IMR-90 (cell line): ENCODE measurements around the gene ZNF581. TPM values are rescaled to one million over a fixed set of nuclear protein-coding genes. Genes with fewer than 3 reads are reported as not detected.

ENCODE experiments used
- ATAC-seq: fragments of 200-7000 bp; cut with Tn5 transposase; 2 replicates; pipeline ENCODE4 v1.9.1; 2020; ENCODE audit warnings: low read depth, mild to moderate bottlenecking, moderate library complexity
- BruUV-seq: library from RNA; stranded (reverse); fragments of 400-500 nt; replicated peaks from 2 replicates; lab custom pipeline; 2021; lab: Mats Ljungman, UMichigan
- CTCF ChIA-PET: fragments of 300-600 bp; formaldehyde crosslinking; extraction: SDS; loops from one replicate; lab custom pipeline; 2021; ENCODE audit warnings: antibody characterized with exemption; lab: Yijun Ruan, JAX
- POLR2A ChIA-PET: fragments of 300-600 bp; sonication (Branson Sonifier 250); formaldehyde crosslinking; loops from one replicate; lab custom pipeline; 2022; ENCODE audit warnings: antibody characterized with exemption; ENCODE audit not compliant: unreplicated experiment; lab: Charles Lee
- DNase-seq: peaks from one replicate; pipeline ENCODE4 v3.0.0; 2013
- H2AFZ ChIP-seq: replicated peaks from 2 replicates; pipeline ENCODE3; 2013; ENCODE audit warnings: low read length, mild to moderate bottlenecking; ENCODE audit not compliant: poor library complexity
- H2AK5ac ChIP-seq: 2 replicates; pipeline ENCODE4 v1.6.1; 2013; ENCODE audit warnings: low read depth, low read length, inconsistent platforms
- H2AK9ac ChIP-seq: replicated peaks from 2 replicates; pipeline ENCODE3; 2013; ENCODE audit warnings: mild to moderate bottlenecking, low read depth, low read length, moderate library complexity; ENCODE audit not compliant: poor library complexity
- H2BK120ac ChIP-seq: 2 replicates; pipeline ENCODE4 v1.6.1; 2013; ENCODE audit warnings: low read depth, low read length, inconsistent platforms
- H2BK15ac ChIP-seq: 3 replicates; pipeline ENCODE4 v1.6.1; 2013; ENCODE audit warnings: low read depth, low read length, inconsistent platforms
- H2BK20ac ChIP-seq: 2 replicates; pipeline ENCODE4 v1.6.1; 2013; ENCODE audit warnings: low read depth, mild to moderate bottlenecking, inconsistent platforms, low read length, moderate library complexity
- H2BK5ac ChIP-seq: 2 replicates; pipeline ENCODE4 v1.6.1; 2013; ENCODE audit warnings: mild to moderate bottlenecking, low read depth, low read length, inconsistent platforms; ENCODE audit not compliant: poor library complexity, severe bottlenecking
- H3K14ac ChIP-seq: replicated peaks from 2 replicates; pipeline ENCODE4 v1.6.1; 2013; ENCODE audit warnings: low read depth, low read length, inconsistent platforms
- H3K18ac ChIP-seq: 2 replicates; pipeline ENCODE4 v1.6.1; 2013; ENCODE audit warnings: low read depth, low read length, control low read depth
- H3K23ac ChIP-seq: 2 replicates; pipeline ENCODE4 v1.6.1; 2013; ENCODE audit warnings: low read depth, low read length, inconsistent platforms
- H3K27ac ChIP-seq: 2 replicates; pipeline ENCODE4 v1.5.1; 2013; ENCODE audit warnings: mild to moderate bottlenecking, control low read depth, low read length; ENCODE audit not compliant: insufficient read depth
- H3K27me3 ChIP-seq: 2 replicates; pipeline ENCODE4 v1.6.1; 2013; ENCODE audit warnings: low read length; ENCODE audit not compliant: control insufficient read depth, insufficient read depth
- H3K36me3 ChIP-seq: 2 replicates; pipeline ENCODE4 v1.6.1; 2013; ENCODE audit warnings: low read length, mixed read lengths; ENCODE audit not compliant: control insufficient read depth, insufficient read depth
- H3K4ac ChIP-seq: 2 replicates; pipeline ENCODE4 v1.6.1; 2013; ENCODE audit warnings: low read depth, low read length, inconsistent platforms
- H3K4me1 ChIP-seq: 2 replicates; pipeline ENCODE4 v1.6.1; 2013; ENCODE audit warnings: low read length, mixed read lengths; ENCODE audit not compliant: control insufficient read depth, insufficient read depth
- H3K4me2 ChIP-seq: 2 replicates; pipeline ENCODE4 v1.6.1; 2013; ENCODE audit warnings: low read depth, mild to moderate bottlenecking, control low read depth, low read length, moderate library complexity
- H3K4me3 ChIP-seq: 2 replicates; pipeline ENCODE4 v1.5.1; 2013; ENCODE audit warnings: low read depth, mild to moderate bottlenecking, control low read depth, low read length, moderate library complexity; ENCODE audit not compliant: insufficient read depth
- H3K56ac ChIP-seq: 2 replicates; pipeline ENCODE4 v1.6.1; 2013; ENCODE audit warnings: low read length, inconsistent platforms; ENCODE audit not compliant: insufficient read depth; ENCODE audit errors: extremely low read depth
- H3K79me1 ChIP-seq, 2 experiments: 2 replicates each; pipeline ENCODE4 v1.6.1; 2013; ENCODE audit warnings: low read length in 2 of 2, inconsistent platforms in 1 of 2, low read depth in 1 of 2
- H3K9ac ChIP-seq: 2 replicates; pipeline ENCODE4 v1.6.1; 2013; ENCODE audit warnings: low read depth, low read length, control low read depth
- H3K9me1 ChIP-seq: 2 replicates; pipeline ENCODE4 v1.6.1; 2013; ENCODE audit warnings: low read length, inconsistent platforms; ENCODE audit not compliant: insufficient read depth
- H3K9me3 ChIP-seq: 2 replicates; pipeline ENCODE4 v1.6.1; 2013; ENCODE audit warnings: low read length; ENCODE audit not compliant: control insufficient read depth, insufficient read depth
- H4K20me1 ChIP-seq: 2 replicates; pipeline ENCODE4 v1.6.1; 2013; ENCODE audit warnings: low read length, inconsistent platforms; ENCODE audit not compliant: insufficient read depth
- H4K5ac ChIP-seq: 2 replicates; pipeline ENCODE4 v1.6.1; 2013; ENCODE audit warnings: mild to moderate bottlenecking, low read depth, low read length, control low read depth
- H4K8ac ChIP-seq, 2 experiments: 2 replicates each; pipeline ENCODE4 v1.6.1; 2013; ENCODE audit warnings: low read depth in 2 of 2, low read length in 2 of 2, control low read depth in 1 of 2, inconsistent platforms in 1 of 2
- H4K91ac ChIP-seq: 2 replicates; pipeline ENCODE4 v1.6.1; 2013; ENCODE audit warnings: low read depth, low read length, inconsistent platforms; ENCODE audit not compliant: insufficient read depth
- BHLHE40 ChIP-seq: fragments of 150-350 bp; IDR thresholded peaks from 2 replicates; pipeline ENCODE4 v1.6.1; 2016; ENCODE audit warnings: mild to moderate bottlenecking, low read depth, low read length
- CEBPB ChIP-seq: IDR thresholded peaks from 2 replicates; pipeline ENCODE4 v1.6.1; 2012; ENCODE audit warnings: low read depth, low read length, improper control_type of control experiment
- CHD1 ChIP-seq: IDR thresholded peaks from 2 replicates; pipeline ENCODE4 v1.6.1; 2012; ENCODE audit warnings: low read depth, low read length, improper control_type of control experiment
- FOS ChIP-seq: fragments of 150-350 bp; IDR thresholded peaks from 2 replicates; pipeline ENCODE4 v1.6.1; 2016; ENCODE audit warnings: low read depth, low read length
- MAFK ChIP-seq: IDR thresholded peaks from 2 replicates; pipeline ENCODE4 v1.6.1; 2012; ENCODE audit warnings: low read depth, low read length, improper control_type of control experiment
- MAZ ChIP-seq: IDR thresholded peaks from 2 replicates; pipeline ENCODE4 v1.6.1; 2012; ENCODE audit warnings: low read depth, mild to moderate bottlenecking, low read length, improper control_type of control experiment, moderate library complexity, borderline replicate concordance
- MXI1 ChIP-seq: IDR thresholded peaks from 2 replicates; pipeline ENCODE4 v1.6.1; 2012; ENCODE audit warnings: low read depth, mild to moderate bottlenecking, low read length, moderate library complexity, borderline replicate concordance
- NFE2L2 ChIP-seq: fragments of 150-350 bp; IDR thresholded peaks from 2 replicates; pipeline ENCODE4 v1.6.1; 2016; ENCODE audit warnings: low read depth, mild to moderate bottlenecking, low read length
- POLR2A ChIP-seq: IDR thresholded peaks from 2 replicates; pipeline ENCODE4 v1.6.1; 2012; ENCODE audit warnings: mild to moderate bottlenecking, low read depth, low read length
- RAD21 ChIP-seq: IDR thresholded peaks from 2 replicates; pipeline ENCODE4 v1.6.1; 2012; ENCODE audit warnings: low read length, improper control_type of control experiment
- RCOR1 ChIP-seq: IDR thresholded peaks from 2 replicates; pipeline ENCODE4 v1.6.1; 2012; ENCODE audit warnings: mild to moderate bottlenecking, low read length, improper control_type of control experiment; ENCODE audit not compliant: insufficient replicate concordance
- RFX5 ChIP-seq: IDR thresholded peaks from 2 replicates; pipeline ENCODE4 v1.8.0; 2012; ENCODE audit warnings: low read depth, mild to moderate bottlenecking, low read length, moderate library complexity
- SMC3 ChIP-seq: fragments of 150-350 bp; IDR thresholded peaks from 2 replicates; pipeline ENCODE4 v1.6.1; 2016; ENCODE audit warnings: low read depth, mild to moderate bottlenecking, antibody characterized with exemption, low read length, moderate library complexity
- WGBS, 2 experiments: methylation state at CpG; one replicate each; pipeline versions ENCODE4 v1.1.5 to v1.1.7; 2013; ENCODE audit warnings: missing lambda C conversion rate in 2 of 2; ENCODE audit not compliant: insufficient read length in 1 of 2; ENCODE audit errors: extremely low coverage in 2 of 2; 5-methylcytosine and 5-hydroxymethylcytosine counted together
- dilution Hi-C: fragments of 300-500 bp; cut with HindIII; formaldehyde crosslinking; loops from one replicate; pipeline ENCODE4 v1.14.3; 2018; ENCODE audit warnings: low sequenced_read_pairs; ENCODE audit not compliant: unreplicated experiment
- in situ Hi-C: fragments of 300-500 bp; cut with MboI; formaldehyde crosslinking; loops from 3 replicates; pipeline ENCODE4 v1.14.3; 2019; ENCODE audit warnings: low sequenced_read_pairs, inconsistent platforms, mixed read lengths
- intact Hi-C: fragments of 100-400 bp; cut with micrococcal nuclease; formaldehyde crosslinking; loops from 2 replicates; pipeline ENCODE4 v1.10.0; 2022
- polyA plus RNA-seq, 3 experiments: library from polyadenylated mRNA; depleted of rRNA; stranded (reverse); fragments of >200 nt; gene quantifications; 2 replicates each; pipeline ENCODE4 v1.2.3, GENCODE V29; 2012; ENCODE audit warnings: low replicate concordance in 1 of 3
- total RNA-seq: library from RNA; depleted of rRNA; stranded (reverse); fragments of >200 nt; gene quantifications from 2 replicates; pipeline ENCODE4 v1.2.3, GENCODE V29; 2012
- TF ChIP-seq, protein P1 (sequence below): fragments of 150-350 bp; IDR thresholded peaks from 2 replicates; pipeline ENCODE4 v1.6.1; 2017; ENCODE audit warnings: mild to moderate bottlenecking, antibody characterized with exemption, low read length, low read depth
- TF ChIP-seq, protein P2 (sequence below): fragments of 150-350 bp; IDR thresholded peaks from 2 replicates; pipeline ENCODE4 v1.6.1; 2016; ENCODE audit warnings: low read depth, mild to moderate bottlenecking, low read length, moderate library complexity, borderline replicate concordance
- TF ChIP-seq, protein P3 (sequence below): conservative IDR thresholded peaks from 2 replicates; pipeline ENCODE4 v1.5.1; 2012; ENCODE audit warnings: mild to moderate bottlenecking, low read depth, low read length, improper control_type of control experiment

ZNF581 gene
- total and polyA plus RNA-seq, 2 of the 4 experiments (the other 2 are of a cell fraction) = 9.7 to 21.9 TPM

DNA sequence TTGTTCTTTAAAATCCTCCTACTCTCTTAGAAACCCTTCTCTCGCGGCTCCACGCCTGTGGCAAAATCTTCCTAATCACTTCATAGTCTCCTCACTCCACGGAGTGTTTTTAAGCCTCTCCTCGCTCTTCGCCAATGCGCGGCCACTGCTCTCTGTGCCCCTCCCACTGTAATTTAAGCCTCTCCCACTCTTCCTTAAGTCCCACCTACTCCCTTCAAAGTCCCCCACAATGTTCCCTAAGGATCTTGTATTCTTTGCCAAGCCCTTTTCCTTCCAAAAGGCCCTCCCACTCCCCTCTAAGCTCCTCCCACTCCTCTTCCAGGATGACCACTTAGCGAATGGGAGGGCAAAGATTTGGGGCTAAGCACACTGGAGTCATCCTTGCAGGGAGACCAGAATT is 45.4 kb upstream of the ZNF581 start:
- peaks cover 16 to 36% of the 10 kb centered on the region in 2 experiments for H3K79me1 ChIP-seq
- no peaks in the 10 kb centered on the region for H4K20me1 ChIP-seq
- H3K27me3 ChIP-seq = no peaks in the 10 kb centered on the region
- H2BK5ac ChIP-seq = no peak overlapping the region
- dilution Hi-C loops = no loop called here
- no peak overlapping the region for H2BK15ac ChIP-seq
- no peak overlapping the region for H4K91ac ChIP-seq
- no peak overlapping the region for H3K14ac ChIP-seq
- H3K9ac ChIP-seq = no peak overlapping the region
- H2AK9ac ChIP-seq = no peak overlapping the region
- TF ChIP-seq CHD1 (no peak), MAFK (no peak), SMC3 (no peak), RAD21 (no peak), FOS (no peak), POLR2A (no peak), NFE2L2 (no peak), CEBPB (no peak), BHLHE40 (no peak), MAZ (no peak), RFX5 (no peak), MXI1 (no peak), RCOR1 (no peak)
- TF ChIP-seq, protein P1, sequence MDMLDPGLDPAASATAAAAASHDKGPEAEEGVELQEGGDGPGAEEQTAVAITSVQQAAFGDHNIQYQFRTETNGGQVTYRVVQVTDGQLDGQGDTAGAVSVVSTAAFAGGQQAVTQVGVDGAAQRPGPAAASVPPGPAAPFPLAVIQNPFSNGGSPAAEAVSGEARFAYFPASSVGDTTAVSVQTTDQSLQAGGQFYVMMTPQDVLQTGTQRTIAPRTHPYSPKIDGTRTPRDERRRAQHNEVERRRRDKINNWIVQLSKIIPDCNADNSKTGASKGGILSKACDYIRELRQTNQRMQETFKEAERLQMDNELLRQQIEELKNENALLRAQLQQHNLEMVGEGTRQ = no peak
- TF ChIP-seq, protein P2, sequence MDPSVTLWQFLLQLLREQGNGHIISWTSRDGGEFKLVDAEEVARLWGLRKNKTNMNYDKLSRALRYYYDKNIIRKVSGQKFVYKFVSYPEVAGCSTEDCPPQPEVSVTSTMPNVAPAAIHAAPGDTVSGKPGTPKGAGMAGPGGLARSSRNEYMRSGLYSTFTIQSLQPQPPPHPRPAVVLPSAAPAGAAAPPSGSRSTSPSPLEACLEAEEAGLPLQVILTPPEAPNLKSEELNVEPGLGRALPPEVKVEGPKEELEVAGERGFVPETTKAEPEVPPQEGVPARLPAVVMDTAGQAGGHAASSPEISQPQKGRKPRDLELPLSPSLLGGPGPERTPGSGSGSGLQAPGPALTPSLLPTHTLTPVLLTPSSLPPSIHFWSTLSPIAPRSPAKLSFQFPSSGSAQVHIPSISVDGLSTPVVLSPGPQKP = no peak
- TF ChIP-seq, protein P3, sequence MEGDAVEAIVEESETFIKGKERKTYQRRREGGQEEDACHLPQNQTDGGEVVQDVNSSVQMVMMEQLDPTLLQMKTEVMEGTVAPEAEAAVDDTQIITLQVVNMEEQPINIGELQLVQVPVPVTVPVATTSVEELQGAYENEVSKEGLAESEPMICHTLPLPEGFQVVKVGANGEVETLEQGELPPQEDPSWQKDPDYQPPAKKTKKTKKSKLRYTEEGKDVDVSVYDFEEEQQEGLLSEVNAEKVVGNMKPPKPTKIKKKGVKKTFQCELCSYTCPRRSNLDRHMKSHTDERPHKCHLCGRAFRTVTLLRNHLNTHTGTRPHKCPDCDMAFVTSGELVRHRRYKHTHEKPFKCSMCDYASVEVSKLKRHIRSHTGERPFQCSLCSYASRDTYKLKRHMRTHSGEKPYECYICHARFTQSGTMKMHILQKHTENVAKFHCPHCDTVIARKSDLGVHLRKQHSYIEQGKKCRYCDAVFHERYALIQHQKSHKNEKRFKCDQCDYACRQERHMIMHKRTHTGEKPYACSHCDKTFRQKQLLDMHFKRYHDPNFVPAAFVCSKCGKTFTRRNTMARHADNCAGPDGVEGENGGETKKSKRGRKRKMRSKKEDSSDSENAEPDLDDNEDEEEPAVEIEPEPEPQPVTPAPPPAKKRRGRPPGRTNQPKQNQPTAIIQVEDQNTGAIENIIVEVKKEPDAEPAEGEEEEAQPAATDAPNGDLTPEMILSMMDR = no peak
- 90% methylated on average over 8 of the region's 9 CpGs; no CpG with 5 or more reads in 1 of the 2 experiments for WGBS, 2 experiments
- no peak overlapping the region for H4K5ac ChIP-seq
- peaks cover 4% of the 10 kb centered on the region; the same call in 1 of the 2 replicates for H3K4me1 ChIP-seq
- POLR2A ChIA-PET = no interaction called here
- H3K56ac ChIP-seq = no peak overlapping the region
- CTCF ChIA-PET = no interaction called here
- H3K18ac ChIP-seq = no peak overlapping the region
- H2BK20ac ChIP-seq = no peak overlapping the region
- in situ Hi-C loops = no loop called here
- no peak overlapping the region for H2AFZ ChIP-seq
- intact Hi-C loops = no loop called here
- H3K4me3 ChIP-seq = no peak overlapping the region
- peaks cover 13% of the 10 kb centered on the region for H3K9me1 ChIP-seq
- H4K8ac ChIP-seq = no peak overlapping the region; a peak in 1 of 4 replicates
- no peak for DNase-seq
- H2BK120ac ChIP-seq = no peak overlapping the region
- H3K4ac ChIP-seq = no peak overlapping the region
- H2AK5ac ChIP-seq = no peak overlapping the region
- no TSS peak for BruUV-seq
- no peak overlapping the region for H3K27ac ChIP-seq
- ATAC-seq = no peak
- H3K36me3 ChIP-seq = peaks cover 28% of the 10 kb centered on the region
- no peak overlapping the region for H3K4me2 ChIP-seq
- H3K9me3 ChIP-seq = no peaks in the 10 kb centered on the region
- H3K23ac ChIP-seq = no peak overlapping the region
